Heart left ventricle (tissue), 16 donors: Measurements from ENCODE around the gene TNRC18. TPM values are rescaled to one million over a fixed set of nuclear protein-coding genes. Genes with fewer than 3 reads are reported as not detected.
A peak's percentile ranks its signal among the peaks of the same experiment; 100 is the strongest.

Experiments used
- ATAC-seq, 4 donors: fragments of 200-7000 bp; cut with Tn5 transposase; one replicate each; pipeline ENCODE4 v1.9.1; 2020 to 2022; ENCODE audit warnings: moderate library complexity in 4 of 4, mild to moderate bottlenecking in 3 of 4, moderate number of reproducible peaks in 1 of 4
- DNase-seq, 5 donors: peaks; one replicate each; pipeline ENCODE4 v3.0.0-alpha.2; 2020
- H3K27ac ChIP-seq, 12 donors: fragments of 200-600 bp; sonication (generic) in 4 of 12; one replicate each; pipeline versions ENCODE4 v1.5.0 to v1.8.0; 2016 to 2022; ENCODE audit warnings: mild to moderate bottlenecking in 2 of 12
- H3K27me3 ChIP-seq, 9 donors: fragments of 200-600 bp; sonication (generic) in 2 of 9; one replicate each; pipeline versions ENCODE4 v1.5.1 to v1.8.0; 2016 to 2022; ENCODE audit warnings: mild to moderate bottlenecking in 3 of 9
- H3K36me3 ChIP-seq, 9 donors: fragments of 200-600 bp; sonication (generic) in 2 of 9; one replicate each; pipeline versions ENCODE4 v1.5.0 to v1.8.0; 2018 to 2022; ENCODE audit warnings: mild to moderate bottlenecking in 2 of 9
- H3K4me1 ChIP-seq, 12 donors: fragments of 200-600 bp; sonication (generic) in 4 of 12; one replicate each; pipeline versions ENCODE4 v1.5.0 to v1.8.0; 2016 to 2022; ENCODE audit warnings: mild to moderate bottlenecking in 3 of 12
- H3K4me3 ChIP-seq, 12 donors: fragments of 200-600 bp; sonication (generic) in 4 of 12; one replicate each; pipeline versions ENCODE4 v1.5.0 to v1.8.0; 2017 to 2022; ENCODE audit warnings: mild to moderate bottlenecking in 9 of 12, moderate library complexity in 4 of 12
- H3K9me3 ChIP-seq, 12 donors: fragments of 200-600 bp; sonication (generic) in 4 of 12; one replicate each; pipeline versions ENCODE4 v1.5.0 to v1.8.0; 2016 to 2022; ENCODE audit warnings: mild to moderate bottlenecking in 1 of 12
- CTCF ChIP-seq, 12 donors: fragments of 200-600 bp; sonication (generic) in 4 of 12; IDR thresholded peaks; one replicate each; pipeline versions ENCODE4 v1.5.0 to v1.8.0; 2018 to 2022; ENCODE audit warnings: antibody characterized with exemption in 12 of 12, mild to moderate bottlenecking in 5 of 12
- POLR2A ChIP-seq, 2 donors: fragments of 450-650 bp; IDR thresholded peaks; one replicate each; pipeline ENCODE4 v1.6.1; 2017; ENCODE audit warnings: antibody characterized with exemption in 2 of 2, mild to moderate bottlenecking in 2 of 2, moderate library complexity in 2 of 2
- WGBS, 4 donors: extraction: QIAGEN DNeasy Blood & Tissue Kit in 2 of 4; methylation state at CpG; one replicate each; pipeline versions ENCODE4 v1.1.5 to v1.1.7; 2013 to 2018; 5-methylcytosine and 5-hydroxymethylcytosine counted together
- intact Hi-C, 10 donors: fragments of 100-400 bp; cut with DNase I; formaldehyde crosslinking; loops; one replicate each; pipeline versions ENCODE4 v1.11.1 to v1.14.2; 2022
- polyA plus RNA-seq, 2 donors: library from polyadenylated mRNA; stranded (reverse); fragments of 200-250 nt; gene quantifications; one replicate each; pipeline ENCODE4 v1.2.3, GENCODE V29; 2013
- total RNA-seq, 9 donors: library from RNA; depleted of rRNA in 2 of 9; stranded (reverse); fragments of >200 nt in 2 of 9; fragmentation: NEBNext Ultra II Directional in 3 of 9; extraction: Animal tissue kit (Norgen Biotek cat#: 25700) in 3 of 9; gene quantifications; one replicate each; pipeline versions ENCODE4 v1.1.0 to v1.2.4, GENCODE V29; 2016 to 2023
- donor health status: ischemic (EF 13 %, LVEDD 7.1; RV severe dilation, severe dysfunction).
- donor health status: healthy with polysubstance abuse.
- donor health status: DM: no; HTN: yes; CAD: no.
- donor health status: DM: no; HTN: no; CAD: no.
- donor health status: ischemic (EF 25% LVEDD 6.9; RV normal size, moderate dysfunction).
- donor health status: ischemic (EF 25% LVEDD 5.7; RV mildly dilated, moderate dysfunction).
- donor health status: healthy.
- donor health status: DM: yes; HTN: yes; CAD: no.
- donor health status: ischemic (EF 35%, LVEDD 5.7; RV mildly dilated, moderate dysfunction).
- donor health status: nonischemic (EF 11% LVEDD 7.7; RV severe dilation, severe dysfunction).
- donor health status: DM: yes; HTN: yes; CAD: no.
- donor health status: PGD.
- donor health status: ischemic (EF 29% LVEDD 5.4; RV normal size, mild dysfunction).
- donor health status: nonischemic (EF 23%, LVEDD 6.1; RV moderate dilation, normal function).

TNRC18 gene
- total and polyA plus RNA-seq, 11 donors, result 23.4 to 66.6 (median 33.7) TPM

GRCh38 chr7:5352440-5353010 is 71.1 kb downstream of the TNRC18 start:
- ATAC-seq (no peak), DNase-seq (no peak)
- Histone ChIP-seq H3K27ac (no peak overlapping the region), H3K27me3 (no peaks in the 10 kb centered on the region), H3K4me1 (peaks cover 0 to 23% (median 16%) of the 10 kb centered on the region in 12 donors), H3K9me3 (no peaks in the 10 kb centered on the region), H3K4me3 (no peak overlapping the region), H3K36me3 (peaks cover 0 to 95% (median 68%) of the 10 kb centered on the region in 9 donors)
- WGBS, 4 donors, result 93 to 98% (median 96%) methylated on average over 17 to 19 of the region's 19 CpGs
- intact Hi-C loops, result loop anchor here in 4 of 10 donors (5.0 to 10.0 kb wide), 2 partner anchors 108 to 110 kb away; no protein-coding TSS in a partner anchor
- TF ChIP-seq CTCF (IDR thresholded peaks at IDR 0.05), result no peak
- no peak for TF ChIP-seq POLR2A (IDR thresholded peaks at IDR 0.05)

GRCh38 chr7:5351507-5352265 is 71.9 kb downstream of the TNRC18 start:
- no peak for TF ChIP-seq CTCF (IDR thresholded peaks at IDR 0.05)
- no peak for TF ChIP-seq POLR2A (IDR thresholded peaks at IDR 0.05)

GRCh38 chr7:5350600-5351385 is 72.8 kb downstream of the TNRC18 start:
- ATAC-seq, result no peak
- Histone ChIP-seq H3K36me3 (peaks cover 0 to 88% (median 62%) of the 10 kb centered on the region in 9 donors), H3K27me3 (no peaks in the 10 kb centered on the region), H3K9me3 (no peaks in the 10 kb centered on the region), H3K4me3 (no peak overlapping the region), H3K4me1 (peaks cover 0 to 23% (median 16%) of the 10 kb centered on the region in 12 donors), H3K27ac (peak overlapping the region in 1 of 12 donors; percentile 60)
- TF ChIP-seq POLR2A (IDR thresholded peaks at IDR 0.05) (no peak), CTCF (IDR thresholded peaks at IDR 0.05) (no peak)
- WGBS, 4 donors, result 91 to 94% (median 92%) methylated on average over 23 of the region's 23 CpGs
- intact Hi-C loops, result loop anchor here in 4 of 10 donors (5.0 to 10.0 kb wide), 2 partner anchors 106 to 108 kb away; no protein-coding TSS in a partner anchor
- no peak for DNase-seq

More at GRCh38 chr7:5351507-5352265, 71.9 kb downstream of the TNRC18 start:
- no peak for DNase-seq
- Histone ChIP-seq H3K27ac (no peak overlapping the region), H3K9me3 (no peaks in the 10 kb centered on the region), H3K36me3 (peaks cover 0 to 88% (median 62%) of the 10 kb centered on the region in 9 donors), H3K27me3 (no peaks in the 10 kb centered on the region), H3K4me1 (peaks cover 0 to 23% (median 16%) of the 10 kb centered on the region in 12 donors), H3K4me3 (no peak overlapping the region)
- intact Hi-C loops, result loop anchor here in 4 of 10 donors (5.0 to 10.0 kb wide), 2 partner anchors 107 to 109 kb away; no protein-coding TSS in a partner anchor
- 91 to 95% (median 94%) methylated on average over 35 of the region's 35 CpGs for WGBS, 4 donors
- ATAC-seq, result no peak
